Measurements from ENCODE around the gene HOXA6.

Gene HOXA6

DNA sequence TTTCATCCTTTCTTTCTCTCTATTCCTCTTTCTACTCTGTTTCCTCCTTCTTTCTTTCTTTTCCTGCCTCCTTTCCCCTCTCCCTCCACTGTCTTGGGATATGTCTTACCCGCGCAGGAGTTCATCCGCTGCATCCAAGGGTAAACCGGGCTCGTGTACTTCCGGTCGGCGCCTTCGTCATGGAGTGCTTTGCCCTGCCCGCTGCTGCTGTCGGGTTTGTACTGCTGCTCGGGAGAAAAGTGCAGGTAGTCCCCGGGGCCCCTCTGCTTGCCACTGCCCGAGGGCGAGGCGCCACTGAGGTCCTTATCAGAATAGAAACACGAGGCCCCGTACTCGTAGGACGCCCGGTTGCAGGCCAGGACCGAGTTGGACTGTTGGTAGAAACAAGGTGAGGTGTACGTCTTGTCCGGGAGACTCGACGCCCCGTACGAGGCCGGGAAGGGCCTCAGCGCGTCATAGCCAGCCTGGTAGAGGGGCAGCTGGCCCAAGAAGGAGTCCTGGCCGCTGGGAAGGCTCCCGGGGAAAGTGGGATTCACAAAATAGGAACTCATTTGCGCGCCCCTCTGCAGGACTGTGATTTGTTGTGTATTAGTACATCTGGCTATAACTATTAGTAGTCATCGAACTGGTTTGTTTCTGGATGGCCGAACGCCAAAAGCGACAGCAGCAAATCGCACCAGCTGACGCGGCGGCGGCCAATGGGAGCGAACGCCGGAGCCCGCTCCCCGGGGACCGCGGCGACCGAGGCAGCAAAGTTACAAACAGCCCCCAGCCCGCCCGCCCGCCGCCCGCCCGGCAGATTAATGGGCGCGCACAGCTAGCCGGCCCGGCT is at the start of gene HOXA6:
Gene HOXA6, minus strand, starts transcription at position 576 of the 832 bp plus-strand sequence. Its CDS starts 25 bp downstream, at position 551.
- peak; percentile 50 for DNase-seq

DNA sequence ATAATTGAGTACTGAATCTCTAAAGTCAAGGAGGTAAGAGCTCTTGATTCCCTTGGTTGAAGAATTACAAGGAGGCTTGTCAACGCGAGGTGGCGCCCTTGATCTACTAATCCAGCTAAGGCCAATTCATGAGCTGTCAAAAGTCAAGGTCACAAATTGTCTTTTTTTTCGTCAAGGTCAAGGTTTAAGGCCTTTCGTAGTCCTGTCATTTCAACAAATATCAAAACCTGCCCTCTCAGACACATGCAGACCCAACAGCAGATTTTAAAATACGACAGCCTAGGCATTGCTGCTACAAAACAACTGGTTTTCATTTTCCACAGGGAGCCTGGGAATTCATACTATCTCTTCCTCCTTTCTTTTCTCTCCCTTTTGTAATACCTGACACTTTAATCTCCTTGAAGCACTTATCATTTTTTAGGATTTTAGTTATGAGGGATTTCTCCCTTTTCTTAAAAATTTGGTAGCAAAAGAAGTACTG is 48.8 kb upstream of the HOXA6 start:
- DNase-seq: peak; percentile 72

DNA sequence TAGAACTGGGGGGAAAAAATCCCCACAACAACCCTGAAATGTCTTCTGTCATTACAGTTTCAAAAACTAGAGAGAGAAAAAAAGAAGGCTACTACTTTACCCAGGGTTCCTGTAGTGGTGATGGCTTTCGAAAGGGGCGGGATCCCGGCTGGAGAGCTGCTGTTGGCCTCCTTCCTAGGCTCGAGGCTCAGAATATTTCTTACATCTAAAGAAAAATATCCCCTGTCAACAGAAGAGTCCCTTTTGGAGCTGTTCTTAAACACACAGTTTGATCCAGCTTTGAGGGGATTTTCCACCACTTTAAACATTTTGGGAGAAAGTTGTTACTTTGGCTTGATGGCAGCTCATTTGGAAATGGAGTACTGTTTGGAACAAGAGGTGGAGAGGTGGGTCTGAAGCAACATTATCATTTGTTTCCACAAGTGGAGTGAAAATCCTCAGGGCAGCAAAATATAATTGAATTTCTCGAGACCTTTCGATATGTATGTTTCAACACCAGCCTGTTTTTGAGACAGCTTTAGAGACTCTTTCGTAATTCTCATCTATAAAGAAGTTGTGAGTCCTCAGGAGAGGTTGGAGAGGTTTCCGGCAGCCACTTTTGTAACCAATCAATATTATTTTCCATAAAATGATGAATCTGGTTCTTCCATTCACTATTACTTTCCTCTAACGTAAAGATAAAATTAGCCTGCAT is 47.3 kb upstream of the HOXA6 start:
- DNase-seq: no peak

DNA sequence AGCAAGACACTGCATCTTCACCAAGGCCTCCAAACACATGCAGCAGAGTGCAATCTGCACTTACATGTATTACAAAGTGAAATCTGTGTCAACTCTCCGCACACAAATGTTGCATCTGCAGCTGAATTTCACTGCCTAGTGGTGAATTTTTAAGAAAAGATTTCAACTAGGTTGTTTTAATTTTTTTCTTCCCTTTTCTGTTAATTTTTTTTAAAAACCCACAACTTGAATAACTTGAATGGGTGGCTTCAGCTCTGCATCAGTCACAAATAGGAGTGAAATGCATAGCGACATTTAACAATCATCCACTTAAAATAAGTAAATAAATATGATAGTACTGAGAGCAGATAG is 46.4 kb upstream of the HOXA6 start:
- no peak for DNase-seq

DNA sequence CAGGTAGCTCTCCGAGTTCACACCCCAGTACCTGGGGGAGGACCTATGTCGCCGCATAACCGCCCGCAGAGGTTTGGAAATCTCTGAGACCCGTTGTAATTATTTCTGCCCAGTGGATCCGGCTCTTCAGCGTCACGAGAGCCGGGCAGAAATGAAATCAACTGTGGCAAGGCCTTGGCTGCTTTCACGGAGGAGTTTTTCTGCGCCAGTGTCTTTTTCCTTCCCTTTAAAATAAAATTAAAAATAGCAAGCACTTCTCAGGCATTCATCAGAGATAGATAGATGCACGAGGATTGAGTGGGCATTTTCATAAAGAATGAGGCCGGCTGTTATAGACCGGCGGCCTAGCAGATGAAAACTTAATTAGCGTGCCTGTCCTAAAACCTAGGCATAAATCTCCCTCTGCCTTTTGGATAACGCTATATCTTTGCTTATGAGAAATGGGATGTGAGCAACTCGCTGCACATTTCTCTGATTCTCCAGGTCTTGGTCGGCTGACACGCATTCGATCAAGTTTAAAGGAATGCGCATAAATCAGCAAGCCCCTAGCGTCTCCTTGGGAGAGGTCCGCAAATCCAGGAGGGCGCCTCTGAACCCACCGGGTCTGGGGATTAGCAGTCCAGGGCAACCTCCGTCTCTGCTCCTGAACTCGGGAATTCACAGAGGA is 45.9 kb upstream of the HOXA6 start:
- no peak for DNase-seq

DNA sequence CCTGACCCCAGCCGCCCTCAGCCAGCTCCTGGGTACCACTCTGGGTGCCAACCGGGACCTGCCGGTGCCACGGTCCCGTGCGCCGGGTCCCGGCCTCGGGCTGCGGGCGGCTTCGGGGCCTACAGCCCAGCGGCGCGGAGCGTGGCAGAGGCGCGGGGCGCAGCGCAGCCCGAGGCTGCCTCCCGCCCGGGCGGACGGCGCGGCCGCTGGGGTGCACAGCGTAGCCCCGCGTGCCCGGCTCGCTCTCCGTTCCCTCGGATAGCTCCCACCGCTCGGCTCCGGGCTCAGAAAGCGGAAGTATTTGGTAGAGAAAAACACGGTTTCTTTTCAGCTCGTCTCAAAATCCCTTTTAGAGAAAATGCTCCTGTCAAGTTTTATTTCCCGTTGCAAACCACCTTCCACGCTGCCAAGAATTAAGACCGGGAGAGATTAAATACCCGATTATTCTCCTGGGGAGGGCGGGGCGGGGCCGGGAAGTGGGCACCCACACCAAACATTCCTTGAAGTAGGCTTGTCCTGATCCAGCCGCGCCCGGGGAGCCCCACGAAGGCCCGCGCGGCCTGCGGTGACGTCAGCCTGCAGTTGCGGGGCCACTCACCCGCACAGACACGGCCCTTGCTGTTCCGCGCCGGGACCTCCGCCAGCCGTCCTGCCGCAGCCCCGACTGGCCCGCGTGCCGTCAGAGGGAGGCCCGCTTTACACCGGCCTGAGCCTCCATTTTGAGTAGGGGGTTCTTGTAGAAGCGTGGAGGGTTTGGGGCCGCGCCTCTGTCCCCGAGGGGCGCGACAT is 45.2 kb upstream of the HOXA6 start:
- DNase-seq: no peak

DNA sequence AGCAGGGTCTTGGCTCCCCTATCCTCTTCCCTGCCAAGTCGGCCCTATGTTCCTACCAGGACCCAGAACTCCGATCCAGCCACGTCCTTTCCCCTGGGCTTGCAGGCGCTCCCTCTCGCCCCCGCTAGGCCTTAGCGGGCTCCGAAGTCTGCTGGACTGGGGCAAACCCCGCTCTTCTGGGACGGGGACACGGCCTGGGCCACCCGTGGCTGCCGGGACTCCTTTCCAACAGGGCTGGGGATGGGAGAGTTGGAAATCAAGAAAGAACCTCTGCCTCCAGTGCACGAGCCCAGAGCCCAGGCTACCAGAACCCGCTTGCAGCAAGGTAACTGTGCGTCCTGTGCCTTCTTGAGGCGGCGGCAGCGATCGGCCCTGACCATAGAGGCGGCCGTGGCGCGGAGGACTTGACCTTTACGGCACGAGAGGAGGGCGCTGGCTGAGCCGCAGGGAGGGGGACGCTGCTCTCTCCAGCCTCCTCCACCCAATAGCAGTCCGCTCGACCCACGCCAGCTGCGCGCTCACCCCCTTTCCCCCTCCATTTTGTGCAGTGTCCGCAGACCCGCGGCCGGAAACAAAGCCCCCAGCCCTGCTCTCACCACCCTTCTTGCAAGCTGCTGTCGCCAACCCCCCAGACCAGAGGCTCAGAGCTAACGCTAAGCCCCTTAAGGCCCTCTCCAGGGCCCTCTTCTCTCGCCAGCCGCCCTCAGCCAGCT is 44.4 kb upstream of the HOXA6 start:
- DNase-seq: no peak

DNA sequence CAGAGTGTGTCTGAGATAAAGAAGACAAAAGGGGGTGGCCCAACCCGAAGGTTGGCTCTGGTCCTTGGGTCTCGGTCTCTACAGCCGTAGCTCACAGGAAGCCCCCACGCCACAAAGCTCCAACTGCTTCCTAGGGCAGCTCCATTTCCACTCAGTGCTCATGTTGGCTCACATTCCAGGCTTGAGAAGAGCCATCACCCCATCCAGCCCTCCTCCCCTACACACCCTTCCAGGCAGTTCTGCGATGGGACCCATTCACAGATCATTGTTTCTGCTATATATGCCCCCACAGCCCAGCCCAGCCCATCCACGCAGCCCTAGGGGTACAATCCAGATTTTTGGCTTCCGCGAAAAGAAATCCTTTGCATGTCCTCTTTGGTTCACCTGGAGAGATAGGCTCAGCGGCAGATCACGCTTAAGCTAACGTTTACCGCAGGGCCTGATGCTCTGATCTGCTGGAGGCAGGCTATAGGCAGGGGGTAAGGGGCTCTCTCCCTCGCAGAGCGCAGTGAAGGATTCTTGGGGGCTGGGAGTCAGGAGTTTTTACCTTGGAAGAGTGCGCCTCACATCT is 43.7 kb upstream of the HOXA6 start:
- no peak for DNase-seq

DNA sequence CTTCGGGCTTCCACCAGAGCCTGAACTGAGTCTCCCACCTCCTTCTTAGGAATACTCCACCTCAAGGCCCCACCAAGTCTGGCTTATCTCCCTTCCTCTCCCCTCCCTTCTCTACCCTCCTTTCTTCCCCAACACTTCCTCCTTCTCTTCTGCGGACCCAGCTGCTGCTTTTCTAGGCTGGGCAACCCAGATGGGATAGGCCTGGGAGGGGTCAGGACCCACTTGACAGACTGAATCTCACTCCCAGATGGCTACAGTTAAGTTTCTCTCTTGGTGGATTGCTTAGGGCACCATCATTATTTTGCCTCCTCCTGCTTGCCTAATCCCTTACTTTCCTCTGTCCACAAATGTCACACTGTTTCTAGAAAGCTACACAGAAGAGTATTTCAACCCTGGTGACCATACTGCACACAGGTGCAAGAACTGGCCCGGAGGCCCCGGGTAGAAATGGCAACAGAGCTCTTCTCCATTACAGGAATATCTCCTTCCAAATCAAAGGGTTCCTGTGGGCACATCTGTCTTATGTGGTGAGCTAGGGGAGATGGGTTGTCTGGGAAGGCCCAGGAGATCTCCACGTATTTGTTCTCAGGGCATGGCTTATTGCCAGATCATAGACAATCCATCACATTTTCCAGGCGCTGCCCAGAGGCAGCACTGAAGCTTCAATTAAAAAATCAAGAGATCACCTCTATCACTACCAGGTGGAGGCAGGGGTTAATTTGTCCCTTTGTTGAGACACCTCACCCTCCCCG is 42.6 kb upstream of the HOXA6 start:
- DNase-seq: no peak

DNA sequence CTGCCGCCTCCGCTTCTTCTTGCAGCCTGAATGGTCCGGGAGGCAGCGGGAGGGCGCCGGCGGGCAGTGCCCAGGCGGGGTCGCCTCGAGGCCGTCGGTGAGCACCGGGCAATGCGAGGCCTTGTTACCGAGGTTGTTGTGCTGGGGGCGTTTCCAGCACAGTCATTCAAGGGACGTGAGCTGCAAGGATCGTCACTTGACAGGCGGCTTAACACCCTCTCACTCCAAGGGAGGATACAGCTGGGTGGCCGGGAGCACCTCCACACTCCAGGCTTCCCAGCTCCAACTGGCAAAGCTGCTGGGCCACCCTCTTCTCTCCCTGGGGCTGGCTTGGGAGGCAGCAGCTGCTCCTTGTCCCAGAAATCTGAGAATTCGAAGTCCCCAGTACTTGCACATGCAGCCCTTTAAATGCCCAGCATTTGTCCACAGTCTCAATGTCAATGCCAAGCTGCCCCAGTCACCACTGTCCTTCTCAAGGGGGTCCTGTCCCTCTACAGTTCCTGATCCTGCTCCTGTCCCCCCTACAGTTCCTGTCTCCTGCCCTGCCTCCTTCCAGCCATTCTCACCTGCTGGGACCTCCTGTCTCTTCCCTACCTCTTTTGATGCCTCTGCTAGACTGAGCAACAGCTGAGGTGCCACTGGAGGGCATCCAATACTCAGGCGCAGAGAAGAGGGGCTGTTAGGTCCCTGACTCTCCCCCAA is 41.9 kb upstream of the HOXA6 start:
- DNase-seq: no peak

DNA sequence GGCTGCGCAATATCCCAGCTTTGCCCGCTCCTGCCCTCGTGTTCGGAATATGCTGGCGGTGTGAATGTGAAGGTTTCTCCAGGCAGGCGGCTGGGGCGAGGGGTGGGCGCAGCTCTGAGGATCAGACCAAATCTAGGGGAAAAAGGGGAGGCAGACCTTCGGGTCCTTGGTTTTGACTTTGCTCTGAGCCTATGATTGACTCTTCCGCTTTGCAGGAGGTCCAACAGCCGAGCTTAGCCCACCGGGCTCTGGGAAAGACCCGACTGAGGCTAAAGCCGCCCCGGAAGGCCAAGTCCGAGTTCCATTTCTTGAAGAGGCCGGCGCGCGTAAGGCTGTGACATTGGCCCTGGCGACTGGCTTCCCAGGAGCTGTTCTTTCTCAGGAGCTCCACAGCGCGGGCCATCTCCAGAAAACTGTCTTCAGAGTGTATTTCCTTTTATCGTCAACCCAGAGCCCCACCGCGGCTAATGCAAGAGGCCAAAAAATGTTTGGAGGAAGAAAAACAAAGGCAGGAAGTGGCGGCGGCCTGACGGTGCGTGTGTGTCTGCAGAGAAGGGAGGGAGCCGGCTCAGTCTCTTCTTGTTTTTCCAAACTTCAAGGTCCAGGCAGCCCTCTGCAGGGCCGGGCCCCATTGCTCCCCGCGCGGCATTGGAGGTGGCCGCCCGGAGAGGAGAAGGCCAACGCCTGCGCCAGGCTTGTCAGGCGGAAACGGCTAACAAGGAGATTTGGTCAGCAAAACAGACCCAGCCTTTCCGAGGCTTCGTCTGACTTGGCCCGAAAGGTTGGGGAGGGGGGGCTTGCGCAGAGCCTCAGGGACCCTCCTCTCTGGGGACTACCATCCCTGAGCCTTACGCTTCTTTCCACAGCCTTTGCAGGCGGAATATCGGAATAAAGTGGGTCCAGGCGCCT is 41.1 kb upstream of the HOXA6 start:
- DNase-seq: no peak

DNA sequence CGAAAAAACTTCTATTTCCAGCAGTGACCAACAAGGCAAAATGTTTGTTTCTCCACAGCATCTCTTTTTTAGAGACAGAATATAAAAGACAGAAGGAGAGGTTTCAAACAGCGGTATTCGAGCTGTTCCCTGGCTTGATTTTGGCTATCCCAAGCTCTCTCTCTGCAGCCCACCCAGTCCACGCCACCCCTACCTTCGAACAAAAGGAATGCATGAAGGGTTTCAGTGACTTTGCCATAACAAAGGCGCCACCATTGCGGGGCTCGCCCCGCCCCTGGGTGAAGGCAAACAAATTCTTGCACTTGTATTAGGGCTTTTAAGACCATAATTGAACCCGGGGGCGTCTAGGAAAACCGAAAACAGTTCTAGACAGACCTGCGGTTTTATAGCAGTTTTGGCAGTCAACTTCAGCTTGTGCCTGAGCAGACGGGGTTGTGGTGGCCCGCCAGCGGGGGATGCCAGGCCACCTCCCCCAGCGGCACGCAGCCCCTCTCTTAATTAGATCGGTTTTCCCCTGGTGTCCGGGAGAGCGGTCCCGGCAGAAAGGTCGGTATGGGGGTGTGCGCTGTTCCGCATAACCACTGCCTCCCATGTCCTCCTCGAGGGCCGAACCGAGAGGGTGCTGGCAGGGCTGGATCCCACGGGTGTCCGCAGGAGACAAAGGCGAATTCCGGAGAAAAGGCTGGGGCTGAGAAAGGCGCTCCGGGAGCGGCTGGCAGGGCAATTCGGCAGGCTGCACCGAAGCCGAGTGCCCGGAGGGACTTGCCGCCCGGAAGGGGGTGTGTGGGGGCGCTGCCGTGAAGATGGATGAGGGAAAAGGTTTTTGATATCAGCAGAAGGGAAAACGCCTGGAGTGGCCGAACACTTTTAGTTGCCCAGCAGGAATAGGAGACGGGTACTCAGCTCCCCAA is 40.2 kb upstream of the HOXA6 start:
- DNase-seq: no peak

DNA sequence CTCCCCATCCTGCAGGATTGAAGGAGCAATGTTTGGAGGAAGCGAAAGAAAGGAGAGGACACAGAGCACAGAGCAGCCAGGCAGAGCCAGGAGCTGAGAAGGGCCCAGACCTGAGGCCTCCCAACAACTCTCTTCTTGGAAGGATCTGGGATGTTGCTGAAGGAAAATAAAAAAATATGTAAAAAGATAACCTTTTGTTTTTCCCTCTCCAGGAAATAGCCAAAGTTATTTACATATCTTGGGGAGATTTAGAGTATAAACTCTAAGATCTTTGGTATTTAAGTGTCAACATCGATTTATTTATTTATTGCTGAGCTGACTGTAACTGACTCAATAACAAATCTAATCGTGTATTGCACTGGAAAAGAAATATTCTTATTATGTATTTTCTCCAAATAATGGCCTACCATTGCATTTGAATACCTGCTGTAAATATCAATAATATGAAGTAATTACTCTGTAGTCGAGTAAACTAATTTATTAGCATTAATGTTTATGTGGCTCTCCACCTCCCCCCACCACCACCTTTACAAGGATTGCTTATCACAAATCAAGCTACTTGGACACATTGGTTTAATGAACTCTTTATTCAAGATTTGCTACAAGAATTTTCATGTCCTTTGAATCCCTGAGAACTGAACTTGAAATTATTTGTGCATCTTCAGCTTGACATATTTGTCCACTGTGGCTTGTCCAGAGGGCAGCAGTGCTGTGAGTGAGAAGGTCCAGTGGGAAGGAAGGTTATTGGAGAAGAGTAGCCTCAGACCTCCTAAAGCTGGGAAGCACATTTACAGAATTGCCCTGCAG is 39.3 kb upstream of the HOXA6 start:
- no peak for DNase-seq

DNA sequence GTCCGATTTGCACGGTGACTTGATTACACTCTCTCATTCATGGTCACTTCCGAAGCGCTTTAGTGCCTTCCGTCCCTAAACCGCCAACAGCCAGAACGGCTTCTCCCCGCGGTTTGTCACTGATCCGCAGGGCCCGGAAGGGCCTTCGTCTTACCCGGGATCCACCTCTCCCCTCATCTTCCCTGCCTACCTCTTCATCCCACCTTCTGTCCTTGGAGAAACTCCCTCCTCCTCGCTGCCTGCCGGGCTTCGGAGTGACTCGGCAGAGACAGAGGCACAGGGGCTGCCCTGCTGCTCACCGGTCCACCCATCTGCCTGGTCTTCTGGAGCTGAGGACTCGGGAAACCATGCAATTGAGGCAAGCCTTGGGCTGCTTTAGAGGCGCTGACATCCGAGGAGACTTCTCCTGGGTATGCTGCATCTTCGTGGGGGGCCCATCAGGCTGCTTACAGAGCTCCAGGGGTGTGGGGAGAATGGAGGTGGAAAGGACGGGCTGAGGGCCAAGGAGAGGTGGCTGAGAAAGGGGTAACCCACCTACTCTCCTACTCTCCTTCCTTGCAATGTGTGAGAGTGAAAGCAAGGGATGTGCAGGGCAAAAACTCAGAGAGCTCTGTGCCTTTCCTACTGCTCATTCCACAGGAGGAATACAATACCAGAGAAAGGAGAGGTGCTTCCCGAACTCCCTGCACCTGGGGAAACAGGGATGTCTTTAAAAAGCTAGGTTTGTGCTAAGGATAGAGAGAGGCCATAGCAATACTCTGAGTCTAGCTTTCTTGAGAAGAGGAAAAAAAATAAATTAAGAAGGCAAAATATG is 38.5 kb upstream of the HOXA6 start:
- DNase-seq: no peak

DNA sequence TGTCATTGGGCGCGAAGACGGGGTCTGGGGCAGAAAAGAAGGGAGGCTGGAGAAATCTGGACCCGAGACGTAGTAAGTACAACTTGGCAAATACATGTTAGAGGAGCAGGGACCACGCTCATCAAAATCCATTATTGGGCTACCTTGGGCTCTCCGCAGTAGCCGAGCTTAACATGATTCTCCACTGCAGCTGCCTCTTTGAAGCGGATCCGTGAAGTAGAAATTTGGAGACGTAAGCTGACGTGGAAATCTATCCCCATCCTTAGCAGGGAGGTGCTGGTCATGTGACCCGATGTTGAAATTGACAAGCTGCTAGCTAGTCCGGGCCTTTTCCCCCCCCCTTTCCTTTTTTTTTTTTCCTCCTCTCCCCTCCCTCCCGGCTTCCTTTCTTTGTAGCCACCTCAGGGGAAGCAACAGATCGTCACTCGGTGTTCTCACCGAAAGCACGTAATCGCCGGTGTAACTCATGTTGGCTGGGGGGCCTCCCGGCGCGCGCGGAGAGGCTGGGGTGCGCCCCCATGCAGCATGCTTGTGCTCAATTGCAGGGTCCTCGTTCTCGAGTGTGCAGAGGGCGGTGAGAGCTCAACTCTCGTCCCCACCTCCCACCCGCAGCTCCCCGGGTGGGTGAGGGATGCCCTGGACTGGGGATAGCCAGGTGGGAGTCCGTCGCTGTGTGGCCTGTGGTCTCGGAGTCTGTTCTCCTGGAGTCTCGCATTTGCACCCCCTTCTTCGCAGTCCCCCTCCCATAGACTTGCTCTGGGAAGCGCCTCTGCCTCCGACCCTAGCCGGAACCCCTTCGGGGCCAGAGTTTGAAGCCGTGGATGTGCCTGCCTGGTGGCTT is 37.7 kb upstream of the HOXA6 start, which contains the start of gene HOXA11:
Gene HOXA11, minus strand, starts transcription at position 220 of the 841 bp plus-strand sequence. Its CDS starts 88 bp downstream, at position 132.
- DNase-seq: peak; percentile 83

All from NCI-H2171 treated with DMSO at 0.1 percent for 48 hours (cell line).